ENCODE data around the gene ABCA13. TPM values are rescaled to one million over a fixed set of nuclear protein-coding genes. Genes with fewer than 3 reads are reported as not detected.
"Not testable (repeated sequence)": the region's sequence is repeated elsewhere in the genome, so short reads cannot be mapped to it uniquely, and the experiment has no call there.

The ABCA13 gene
- total RNA-seq, 1 donor from 2014 or later, result not detected

- DNase-seq (ENCODE audit: low read depth in 2 of 2), result no peak
Measured at GRCh38 chr7:48173313-48173712, 2.1 kb downstream of the ABCA13 start.

- peak; percentile 19 to 90 for DNase-seq (ENCODE audit: low read depth in 2 of 2)
Measured at GRCh38 chr7:48173756-48174382, 2.6 kb downstream of the ABCA13 start.

GRCh38 chr7:48175019-48175418 is 3.8 kb downstream of the ABCA13 start:
- peak in 1 of 2 donors; percentile 22 for DNase-seq (ENCODE audit: low read depth in 2 of 2)

- DNase-seq (ENCODE audit: low read depth in 2 of 2), result no peak
Measured at GRCh38 chr7:48176356-48176893, 5.2 kb downstream of the ABCA13 start.

GRCh38 chr7:48177271-48177670 is 6.0 kb downstream of the ABCA13 start:
- DNase-seq (ENCODE audit: low read depth in 2 of 2), result no peak

GRCh38 chr7:48179496-48180030 is 8.3 kb downstream of the ABCA13 start:
- DNase-seq (ENCODE audit: low read depth in 2 of 2), result no peak

- DNase-seq (ENCODE audit: low read depth in 2 of 2), result no peak
Measured at GRCh38 chr7:48180981-48181380, 9.7 kb downstream of the ABCA13 start.

GRCh38 chr7:48182718-48183369 is 11.6 kb downstream of the ABCA13 start:
- DNase-seq (ENCODE audit: low read depth in 2 of 2), result no peak

GRCh38 chr7:48183370-48183743 is 12.1 kb downstream of the ABCA13 start:
- DNase-seq (ENCODE audit: low read depth in 2 of 2), result no peak

GRCh38 chr7:48183965-48184364 is 12.7 kb downstream of the ABCA13 start:
- no peak for DNase-seq (ENCODE audit: low read depth in 2 of 2)

- DNase-seq (ENCODE audit: low read depth in 2 of 2), result no peak
Measured at GRCh38 chr7:48188776-48189520, 17.7 kb downstream of the ABCA13 start.

- DNase-seq (ENCODE audit: low read depth in 2 of 2), result no peak
Measured at GRCh38 chr7:48192996-48193395, 21.7 kb downstream of the ABCA13 start.

- no peak for DNase-seq (ENCODE audit: low read depth in 2 of 2)
Measured at GRCh38 chr7:48193421-48193820, 22.2 kb downstream of the ABCA13 start.

- not testable (repeated sequence) for DNase-seq (ENCODE audit: low read depth in 2 of 2)
Measured at GRCh38 chr7:48200946-48201589, 29.8 kb downstream of the ABCA13 start.

GRCh38 chr7:48202916-48203315 is 31.7 kb downstream of the ABCA13 start:
- DNase-seq (ENCODE audit: low read depth in 2 of 2), result not testable (repeated sequence)

- no peak for DNase-seq (ENCODE audit: low read depth in 2 of 2)
Measured at GRCh38 chr7:48207155-48207675, 36.0 kb downstream of the ABCA13 start.

GRCh38 chr7:48209004-48209600 is 37.8 kb downstream of the ABCA13 start:
- no peak for DNase-seq (ENCODE audit: low read depth in 2 of 2)

GRCh38 chr7:48213226-48213625 is 42.0 kb downstream of the ABCA13 start:
- DNase-seq (ENCODE audit: low read depth in 2 of 2), result no peak

- DNase-seq (ENCODE audit: low read depth in 2 of 2), result no peak
Measured at GRCh38 chr7:48217266-48217665, 46.0 kb downstream of the ABCA13 start.

- DNase-seq (ENCODE audit: low read depth in 2 of 2), result no peak
Measured at GRCh38 chr7:48217753-48218152, 46.5 kb downstream of the ABCA13 start.

GRCh38 chr7:48224042-48224441 is 52.8 kb downstream of the ABCA13 start:
- no peak for DNase-seq (ENCODE audit: low read depth in 2 of 2)

All from lung microvascular endothelial cell (primary cell).